NCI-H187 treated with DMSO at 0.1 percent for 48 hours (cell line): ENCODE measurements around the gene PRMT7.

ENCODE experiments used
- DNase-seq: peaks from one replicate; lab custom pipeline; 2025; lab: John Stamatoyannopoulos, UW

The PRMT7 gene

GRCh38 chr16:68363658-68364521 lies 53.1 kb downstream of the PRMT7 start:
- DNase-seq, result no peak

- no peak for DNase-seq
Measured at GRCh38 chr16:68364561-68364998, 53.8 kb downstream of the PRMT7 start.

- DNase-seq, result no peak
Measured at GRCh38 chr16:68365167-68365817, 54.5 kb downstream of the PRMT7 start.

GRCh38 chr16:68366062-68366461 lies 55.2 kb downstream of the PRMT7 start:
- DNase-seq, result no peak

- no peak for DNase-seq
Measured at GRCh38 chr16:68367030-68367429, 56.2 kb downstream of the PRMT7 start.

GRCh38 chr16:68367440-68367839 lies 56.6 kb downstream of the PRMT7 start:
- DNase-seq, result no peak

GRCh38 chr16:68367891-68368290 lies 57.1 kb downstream of the PRMT7 start:
- no peak for DNase-seq

- no peak for DNase-seq
Measured at GRCh38 chr16:68368301-68368888, 57.6 kb downstream of the PRMT7 start.

- DNase-seq, result no peak
Measured at GRCh38 chr16:68369168-68369567, 58.3 kb downstream of the PRMT7 start.

- DNase-seq, result no peak
Measured at GRCh38 chr16:68369697-68370580, 59.1 kb downstream of the PRMT7 start.

GRCh38 chr16:68370581-68371275 lies 59.9 kb downstream of the PRMT7 start:
- no peak for DNase-seq

- DNase-seq, result no peak
Measured at GRCh38 chr16:68371276-68371651, 60.4 kb downstream of the PRMT7 start.

GRCh38 chr16:68371706-68372380 lies 61.0 kb downstream of the PRMT7 start:
- DNase-seq, result no peak

GRCh38 chr16:68372381-68372720 lies 61.5 kb downstream of the PRMT7 start:
- no peak for DNase-seq

- no peak for DNase-seq
Measured at GRCh38 chr16:68372806-68373205, 62.0 kb downstream of the PRMT7 start.

GRCh38 chr16:68373528-68374245 lies 62.9 kb downstream of the PRMT7 start:
- DNase-seq, result no peak

GRCh38 chr16:68374246-68374805 lies 63.5 kb downstream of the PRMT7 start:
- no peak for DNase-seq

GRCh38 chr16:68374961-68375660 lies 64.3 kb downstream of the PRMT7 start:
- no peak for DNase-seq

GRCh38 chr16:68375801-68376536 lies 65.2 kb downstream of the PRMT7 start:
- DNase-seq, result no peak
